GM18505 (cell line): ENCODE results near the gene TBC1D9B.
"Not testable (repeated sequence)": the region's sequence is repeated elsewhere in the genome, so short reads cannot be mapped to it uniquely, and the experiment has no call there.

Experiments used
- ATAC-seq: cut with Tn5 transposase; IDR thresholded peaks from one replicate; pipeline ENCODE4 v1.9.1; 2021; ENCODE audit not compliant: unreplicated experiment
- POLR2A ChIP-seq: IDR thresholded peaks from 4 replicates; pipeline ENCODE4 v1.6.1; 2011; ENCODE audit warnings: borderline replicate concordance; ENCODE audit not compliant: insufficient read depth, insufficient read length; ENCODE audit errors: extremely low read depth

The TBC1D9B gene

DNA sequence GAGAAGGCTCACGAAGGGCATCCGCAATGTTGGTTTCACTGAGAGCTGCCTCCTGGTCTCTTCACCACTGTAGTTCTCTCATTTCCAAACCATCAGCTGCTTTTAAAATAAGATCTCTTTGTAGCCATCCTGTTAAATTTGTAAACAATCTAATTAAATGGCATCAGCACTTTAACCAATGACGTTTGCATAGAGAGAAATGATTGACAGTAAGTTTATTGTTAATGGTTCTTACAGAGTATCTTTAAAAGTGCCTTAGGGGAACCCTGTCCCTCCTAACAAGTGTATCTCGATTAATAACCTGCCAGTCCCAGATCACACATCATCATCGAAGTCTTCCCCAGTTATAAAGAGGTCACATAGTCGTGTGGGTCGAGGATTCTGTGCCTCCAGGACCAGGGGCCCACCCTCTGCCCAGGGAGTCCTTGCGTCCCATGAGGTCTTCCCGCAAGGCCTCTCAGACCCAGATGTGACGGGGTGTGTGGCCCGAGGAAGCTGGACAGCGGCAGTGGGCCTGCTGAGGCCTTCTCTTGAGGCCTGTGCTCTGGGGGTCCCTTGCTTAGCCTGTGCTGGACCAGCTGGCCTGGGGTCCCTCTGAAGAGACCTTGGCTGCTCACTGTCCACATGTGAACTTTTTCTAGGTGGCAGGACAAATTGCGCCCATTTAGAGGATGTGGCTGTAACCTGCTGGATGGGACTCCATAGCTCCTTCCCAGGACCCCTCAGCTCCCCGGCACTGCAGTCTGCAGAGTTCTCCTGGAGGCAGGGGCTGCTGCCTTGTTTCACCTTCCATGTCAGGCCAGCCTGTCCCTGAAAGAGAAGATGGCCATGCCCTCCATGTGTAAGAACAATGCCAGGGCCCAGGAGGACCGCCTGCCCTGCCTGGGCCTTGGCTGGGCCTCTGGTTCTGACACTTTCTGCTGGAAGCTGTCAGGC, 70.4 kb downstream of the TBC1D9B start:
- no peak for ATAC-seq
- no peak for TF ChIP-seq POLR2A

DNA sequence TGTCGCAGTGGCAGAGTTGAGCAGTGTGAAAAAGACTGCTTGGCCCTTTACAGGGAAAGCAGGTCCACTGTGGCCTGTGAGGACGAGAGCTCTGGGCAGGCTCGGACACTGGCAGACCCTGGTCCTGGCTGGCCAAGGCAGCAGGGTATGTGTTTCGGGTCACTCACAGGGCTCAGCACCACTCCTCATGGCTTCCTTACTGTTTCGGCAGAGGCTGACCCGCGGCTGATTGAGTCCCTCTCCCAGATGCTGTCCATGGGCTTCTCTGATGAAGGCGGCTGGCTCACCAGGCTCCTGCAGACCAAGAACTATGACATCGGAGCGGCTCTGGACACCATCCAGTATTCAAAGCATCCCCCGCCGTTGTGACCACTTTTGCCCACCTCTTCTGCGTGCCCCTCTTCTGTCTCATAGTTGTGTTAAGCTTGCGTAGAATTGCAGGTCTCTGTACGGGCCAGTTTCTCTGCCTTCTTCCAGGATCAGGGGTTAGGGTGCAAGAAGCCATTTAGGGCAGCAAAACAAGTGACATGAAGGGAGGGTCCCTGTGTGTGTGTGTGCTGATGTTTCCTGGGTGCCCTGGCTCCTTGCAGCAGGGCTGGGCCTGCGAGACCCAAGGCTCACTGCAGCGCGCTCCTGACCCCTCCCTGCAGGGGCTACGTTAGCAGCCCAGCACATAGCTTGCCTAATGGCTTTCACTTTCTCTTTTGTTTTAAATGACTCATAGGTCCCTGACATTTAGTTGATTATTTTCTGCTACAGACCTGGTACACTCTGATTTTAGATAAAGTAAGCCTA, 71.3 kb downstream of the TBC1D9B start:
- TF ChIP-seq POLR2A, result no peak
- no peak for ATAC-seq

DNA sequence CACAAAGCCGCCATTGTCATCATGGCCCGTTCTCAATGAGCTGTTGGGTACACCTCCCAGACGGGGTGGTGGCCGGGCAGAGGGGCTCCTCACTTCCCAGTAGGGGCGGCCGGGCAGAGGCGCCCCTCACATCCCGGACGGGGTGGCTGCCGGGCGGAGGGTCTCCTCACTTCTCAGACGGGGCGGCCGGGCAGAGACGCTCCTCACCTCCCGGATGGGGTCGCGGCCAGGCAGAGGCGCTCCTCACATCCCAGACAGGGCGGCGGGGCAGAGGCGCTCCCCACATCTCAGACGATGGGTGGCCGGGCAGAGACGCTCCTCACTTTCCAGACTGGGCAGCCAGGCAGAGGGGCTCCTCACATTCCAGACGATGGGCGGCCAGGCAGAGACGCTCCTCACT, 72.8 kb downstream of the TBC1D9B start:
- ATAC-seq, result not testable (repeated sequence)

DNA sequence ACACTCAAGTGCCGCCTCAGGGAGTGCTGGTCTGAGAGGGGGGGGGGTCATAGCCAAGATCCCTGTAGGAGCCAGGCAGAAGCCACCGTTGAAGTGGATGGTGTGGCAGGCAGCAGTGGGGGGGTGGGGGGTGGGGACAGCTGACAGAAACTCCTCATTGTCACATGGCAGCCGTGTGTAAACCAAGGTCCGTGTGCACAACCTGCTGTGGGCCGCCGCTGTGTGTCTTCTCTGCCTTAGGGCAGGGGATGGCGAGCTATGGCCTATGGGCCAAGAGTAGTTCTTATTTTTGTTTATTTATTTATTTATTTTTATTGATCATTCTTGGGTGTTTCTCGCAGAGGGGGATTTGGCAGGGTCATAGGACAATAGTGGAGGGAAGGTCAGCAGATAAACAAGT, 73.6 kb downstream of the TBC1D9B start:
- no peak for ATAC-seq
- no peak for TF ChIP-seq POLR2A

DNA sequence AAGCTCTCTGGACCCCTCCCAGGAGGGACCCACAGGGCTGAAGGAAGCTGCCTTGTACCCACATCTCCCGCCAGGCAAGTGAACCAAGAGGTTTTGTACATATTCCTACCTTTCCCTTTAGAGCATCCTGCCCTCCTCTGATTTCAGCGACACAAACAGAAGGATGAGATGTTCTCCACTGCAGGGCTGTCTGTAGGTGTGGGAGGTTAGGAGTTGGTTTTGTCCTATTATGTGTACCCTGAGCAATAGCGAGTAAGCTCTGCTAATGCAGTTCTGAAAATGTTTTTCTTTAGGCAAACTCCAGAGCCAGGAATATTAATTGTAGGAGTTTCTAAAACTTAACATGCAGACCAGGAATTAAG, 74.0 kb downstream of the TBC1D9B start:
- TF ChIP-seq POLR2A, result no peak
- ATAC-seq, result no peak

DNA sequence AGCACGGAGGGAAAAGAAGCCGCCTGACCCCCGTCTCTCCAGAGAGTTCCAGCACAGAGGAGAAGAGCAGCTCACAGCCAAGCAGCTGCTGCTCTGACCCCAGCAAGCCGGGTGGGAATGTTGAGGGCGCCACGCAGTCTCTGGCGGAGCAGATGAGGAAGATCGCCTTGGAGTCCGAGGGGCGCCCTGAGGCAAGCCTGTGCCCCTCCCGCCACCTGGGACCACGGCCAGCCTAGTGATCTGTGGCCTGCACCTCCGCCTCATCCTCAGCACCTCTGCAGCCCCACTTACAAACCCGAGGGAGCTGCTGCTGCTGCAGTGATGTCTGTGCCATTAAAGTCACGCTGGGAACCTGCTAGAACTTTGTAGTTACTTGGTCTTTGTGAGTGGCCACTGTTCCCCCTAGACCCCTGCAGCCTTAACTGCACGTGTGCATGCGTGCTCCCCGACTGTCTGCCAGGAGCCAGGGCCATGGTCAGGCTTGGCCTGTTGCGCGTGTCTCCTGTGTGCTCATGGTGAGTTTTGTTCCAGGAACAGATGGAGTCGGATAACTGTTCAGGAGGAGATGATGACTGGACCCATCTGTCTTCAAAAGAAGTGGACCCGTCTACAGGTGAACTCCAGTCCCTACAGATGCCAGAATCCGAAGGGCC, 74.5 kb downstream of the TBC1D9B start:
- TF ChIP-seq POLR2A, result no peak
- no peak for ATAC-seq

DNA sequence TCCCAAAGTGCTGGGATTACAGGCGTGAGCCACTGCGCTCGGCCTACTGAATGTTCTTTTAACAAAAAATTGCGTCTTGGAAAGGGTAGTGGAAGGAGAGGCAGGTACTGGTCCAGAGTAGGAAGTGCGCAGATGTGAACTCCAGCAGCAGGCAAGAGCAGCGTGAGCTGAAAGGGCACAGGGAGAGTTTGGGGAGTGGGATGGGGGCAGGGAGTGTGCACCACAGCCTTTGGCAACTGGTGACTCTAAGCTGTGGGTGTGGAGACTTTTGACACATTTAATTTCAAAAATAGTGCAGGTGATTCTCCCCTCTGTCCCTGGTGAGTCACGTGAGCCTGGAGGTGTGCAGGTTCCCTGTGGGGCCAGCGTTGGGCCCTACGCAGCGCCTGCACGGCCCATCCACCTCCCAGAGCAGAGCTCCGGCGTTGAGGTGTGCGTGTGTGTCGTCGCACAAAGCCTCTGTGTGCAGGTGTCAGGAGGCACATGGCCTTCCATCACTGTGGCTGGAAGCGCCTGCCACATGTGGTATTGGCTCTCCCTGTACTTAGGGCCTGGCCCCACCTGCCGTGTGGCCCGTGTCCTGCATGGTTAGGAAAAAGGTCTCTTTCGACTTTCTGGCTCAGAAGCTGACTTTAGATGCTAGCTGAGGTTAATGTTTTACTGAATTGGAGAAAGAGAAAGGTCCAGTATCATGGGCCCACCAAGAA, 75.5 kb downstream of the TBC1D9B start:
- no peak for ATAC-seq
- TF ChIP-seq POLR2A, result no peak

DNA sequence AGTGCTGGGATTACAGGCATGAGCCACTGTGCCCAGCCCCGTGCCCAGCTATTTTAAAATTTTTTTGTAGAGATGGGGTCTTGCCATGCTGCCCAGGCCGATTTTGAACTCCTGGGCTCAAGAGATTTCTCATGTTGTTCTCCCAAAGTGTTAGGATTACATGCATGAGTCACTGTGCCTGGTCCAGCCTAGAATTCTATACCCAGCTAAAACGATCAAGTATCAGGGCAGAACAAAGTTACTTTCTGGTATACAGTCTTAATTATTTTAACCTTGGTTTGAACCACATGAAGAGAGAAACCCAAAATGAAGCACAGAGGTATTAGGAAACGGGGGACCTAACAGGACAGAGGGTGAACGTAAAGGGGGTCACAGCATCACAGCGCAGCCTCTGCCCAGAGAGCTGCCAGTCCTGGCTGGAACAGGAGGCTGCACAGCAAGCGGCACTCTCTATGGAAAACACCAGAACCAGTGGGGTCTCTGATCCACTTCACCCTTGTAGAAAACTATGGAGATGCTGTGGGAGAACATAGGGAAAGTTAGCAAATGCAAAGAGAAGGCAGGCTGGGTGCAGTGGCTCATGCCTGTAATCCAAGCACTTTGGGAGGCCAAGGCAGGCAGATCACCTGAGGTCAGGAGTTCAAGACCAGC, 76.8 kb downstream of the TBC1D9B start:
- no peak for TF ChIP-seq POLR2A
- ATAC-seq, result no peak

DNA sequence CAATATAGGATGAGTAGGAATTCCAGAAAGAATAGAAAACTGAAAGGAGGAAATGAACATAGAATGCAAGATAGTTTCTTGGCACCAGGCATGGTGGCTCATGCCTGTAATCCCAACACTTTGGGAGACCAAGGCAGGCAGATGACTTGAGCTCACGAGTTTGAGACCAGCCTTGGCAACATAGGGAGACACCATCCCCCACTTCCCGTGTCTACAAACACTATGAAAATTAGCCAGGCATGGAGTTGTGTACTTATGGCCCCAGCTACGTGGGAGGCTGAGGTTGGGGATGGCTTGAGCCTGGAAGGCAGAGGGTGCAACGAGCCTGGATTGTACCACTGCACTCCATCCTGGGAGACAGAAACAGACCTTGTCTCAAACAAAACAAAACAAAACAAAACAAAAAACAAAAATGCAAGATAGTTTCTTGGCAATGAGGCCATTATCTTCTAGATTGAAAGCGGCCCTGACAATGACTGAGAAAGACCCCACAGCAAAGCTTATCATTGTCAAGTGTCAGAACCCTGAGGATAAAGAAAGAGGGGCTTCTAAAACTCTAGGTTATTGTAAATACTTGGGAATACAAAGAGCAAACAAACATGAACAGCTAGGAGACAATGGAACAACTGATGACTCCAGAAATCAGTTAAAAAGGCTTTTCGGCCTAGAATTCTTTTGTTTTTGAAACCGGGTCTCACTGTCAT, 77.8 kb downstream of the TBC1D9B start:
- ATAC-seq, result no peak
- no peak for TF ChIP-seq POLR2A

DNA sequence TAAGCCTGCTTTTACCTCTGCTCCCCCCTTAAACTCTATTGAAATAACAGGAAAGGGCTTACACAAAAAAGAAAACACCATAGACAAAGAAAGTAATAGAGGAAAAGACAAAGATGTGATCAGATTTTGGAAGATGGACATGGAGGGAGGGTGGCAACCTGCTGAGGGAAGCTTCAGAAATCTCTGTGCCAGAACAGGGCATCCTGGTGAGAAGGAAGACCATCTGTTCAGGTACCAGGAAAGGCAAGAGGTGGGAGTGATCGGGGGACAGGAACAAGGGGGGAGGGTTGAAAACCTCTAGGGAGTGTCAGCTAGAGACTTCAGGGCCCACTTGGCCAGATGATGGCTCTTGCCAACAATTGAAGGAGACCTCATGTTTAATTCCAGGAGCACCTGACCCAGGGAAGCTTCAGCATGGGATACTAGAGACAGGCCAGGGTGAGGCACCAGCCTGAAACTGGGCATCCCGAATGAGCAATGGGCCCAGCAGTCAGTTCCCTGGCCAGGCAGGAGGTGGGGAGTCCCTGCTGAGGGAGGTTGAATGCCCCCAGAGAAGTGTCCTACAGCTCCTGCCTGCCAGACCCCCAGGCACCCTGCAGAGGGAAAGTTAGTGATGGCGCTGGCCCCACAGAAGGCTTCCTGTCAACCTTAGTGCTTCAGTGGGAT, 78.8 kb downstream of the TBC1D9B start:
- TF ChIP-seq POLR2A, result no peak
- no peak for ATAC-seq

DNA sequence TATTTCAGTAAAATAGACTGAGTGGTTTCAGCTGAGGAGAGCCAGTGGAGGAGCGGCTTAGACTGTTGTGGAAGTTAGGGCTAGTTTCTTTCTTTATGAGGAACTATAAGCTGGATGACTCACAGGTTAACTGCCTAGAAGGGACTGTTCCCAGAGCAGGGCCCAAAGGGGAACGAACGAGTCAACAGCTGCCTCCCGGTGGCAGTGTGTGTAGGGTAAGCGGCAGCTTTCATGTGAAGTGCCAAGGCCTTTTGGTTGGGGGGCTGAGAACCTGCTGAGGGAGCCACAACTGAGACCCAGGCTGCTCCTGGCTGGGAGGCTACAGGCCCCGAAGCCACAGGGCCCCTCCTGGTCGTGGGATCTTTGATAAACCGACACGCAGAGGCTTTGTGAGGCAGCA, 80.0 kb downstream of the TBC1D9B start:
- TF ChIP-seq POLR2A, result no peak
- ATAC-seq, result no peak
